Choroid plexus epithelial cell (primary cell): ENCODE data around the gene MACO1.

Experiments used
- DNase-seq: peaks from one replicate; pipeline ENCODE4 v3.0.0-alpha.2; 2010; ENCODE audit warnings: low read depth
- H3K4me3 ChIP-seq: 2 replicates; pipeline ENCODE4 v1.5.1; 2011; ENCODE audit warnings: low read depth, mild to moderate bottlenecking, control low read depth, low read length, moderate library complexity
- TF ChIP-seq, protein P1 (sequence below): conservative IDR thresholded peaks from 2 replicates; pipeline ENCODE4 v1.5.1; 2011; ENCODE audit warnings: low read depth, mild to moderate bottlenecking, control low read depth, inconsistent platforms, low read length, moderate library complexity

Gene MACO1

DNA sequence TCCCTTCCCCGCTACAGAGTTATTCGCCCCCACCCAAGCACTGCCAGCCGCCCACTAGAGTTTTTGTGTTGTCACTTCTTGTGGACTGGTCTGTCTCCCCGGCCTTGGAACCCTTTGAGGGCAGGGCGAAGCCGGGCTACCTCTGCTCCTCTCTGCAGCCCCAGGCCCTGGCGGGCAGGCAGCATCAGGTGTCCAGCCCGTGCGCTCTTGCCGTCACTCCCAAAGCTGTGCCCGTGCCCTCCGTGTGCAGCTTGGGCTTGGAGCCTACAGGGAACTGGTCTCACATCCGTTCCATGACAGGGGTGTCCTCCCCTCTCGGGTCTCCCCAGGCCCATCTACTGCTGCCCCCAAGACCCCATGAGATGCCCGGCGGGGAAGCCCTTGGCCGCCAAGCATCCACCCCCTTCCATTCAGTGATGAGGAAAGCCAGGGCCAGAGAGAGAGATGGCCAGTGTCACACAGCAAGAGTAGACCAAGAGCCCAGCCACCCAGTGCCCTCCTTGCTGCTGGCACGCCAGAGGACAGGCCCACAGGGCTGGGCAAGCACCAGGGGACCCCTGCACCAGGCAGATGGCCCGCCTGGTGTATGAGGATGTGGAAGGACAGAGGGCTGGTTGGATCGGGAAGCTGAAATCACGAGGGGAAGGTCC lies 97.4 kb downstream of the MACO1 start:
- no peak for DNase-seq
- TF ChIP-seq, protein P1, sequence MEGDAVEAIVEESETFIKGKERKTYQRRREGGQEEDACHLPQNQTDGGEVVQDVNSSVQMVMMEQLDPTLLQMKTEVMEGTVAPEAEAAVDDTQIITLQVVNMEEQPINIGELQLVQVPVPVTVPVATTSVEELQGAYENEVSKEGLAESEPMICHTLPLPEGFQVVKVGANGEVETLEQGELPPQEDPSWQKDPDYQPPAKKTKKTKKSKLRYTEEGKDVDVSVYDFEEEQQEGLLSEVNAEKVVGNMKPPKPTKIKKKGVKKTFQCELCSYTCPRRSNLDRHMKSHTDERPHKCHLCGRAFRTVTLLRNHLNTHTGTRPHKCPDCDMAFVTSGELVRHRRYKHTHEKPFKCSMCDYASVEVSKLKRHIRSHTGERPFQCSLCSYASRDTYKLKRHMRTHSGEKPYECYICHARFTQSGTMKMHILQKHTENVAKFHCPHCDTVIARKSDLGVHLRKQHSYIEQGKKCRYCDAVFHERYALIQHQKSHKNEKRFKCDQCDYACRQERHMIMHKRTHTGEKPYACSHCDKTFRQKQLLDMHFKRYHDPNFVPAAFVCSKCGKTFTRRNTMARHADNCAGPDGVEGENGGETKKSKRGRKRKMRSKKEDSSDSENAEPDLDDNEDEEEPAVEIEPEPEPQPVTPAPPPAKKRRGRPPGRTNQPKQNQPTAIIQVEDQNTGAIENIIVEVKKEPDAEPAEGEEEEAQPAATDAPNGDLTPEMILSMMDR = no peak

DNA sequence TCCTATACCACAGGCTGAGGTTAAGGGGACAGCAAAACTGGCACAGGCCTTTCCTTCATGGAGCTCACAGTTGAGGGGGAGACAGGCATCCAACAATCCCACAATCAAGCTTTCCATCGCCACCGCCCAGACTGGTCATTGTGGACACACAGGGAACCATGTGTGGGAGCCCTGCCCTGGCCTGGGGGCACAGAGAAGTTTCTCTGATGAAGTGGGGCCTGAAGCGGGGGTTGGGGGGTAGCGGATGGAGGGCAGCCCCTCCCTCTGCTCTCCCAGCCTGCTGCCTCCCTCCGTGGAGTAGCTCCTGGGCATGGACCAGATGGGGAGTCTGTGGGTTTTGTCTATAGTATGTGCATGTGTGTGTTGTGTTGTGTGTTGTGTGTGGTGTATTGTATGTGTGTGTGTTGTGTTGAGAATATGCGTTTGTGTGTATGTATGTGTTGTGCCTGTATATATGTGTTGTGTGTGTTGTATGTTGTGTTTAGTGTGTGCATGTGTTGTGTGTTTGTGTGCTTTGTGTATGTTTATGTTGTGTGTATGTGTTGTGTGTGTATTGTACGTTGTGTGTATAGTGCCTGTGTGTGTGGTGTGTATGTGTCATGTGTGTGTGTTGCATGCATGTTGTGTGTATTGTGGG lies 98.3 kb downstream of the MACO1 start:
- TF ChIP-seq, protein P1 = no peak
- H3K4me3 ChIP-seq = no peak overlapping the region
- no peak for DNase-seq

More for the DNA sequence above, 97.4 kb downstream of the MACO1 start:
- H3K4me3 ChIP-seq = no peak overlapping the region

DNA sequence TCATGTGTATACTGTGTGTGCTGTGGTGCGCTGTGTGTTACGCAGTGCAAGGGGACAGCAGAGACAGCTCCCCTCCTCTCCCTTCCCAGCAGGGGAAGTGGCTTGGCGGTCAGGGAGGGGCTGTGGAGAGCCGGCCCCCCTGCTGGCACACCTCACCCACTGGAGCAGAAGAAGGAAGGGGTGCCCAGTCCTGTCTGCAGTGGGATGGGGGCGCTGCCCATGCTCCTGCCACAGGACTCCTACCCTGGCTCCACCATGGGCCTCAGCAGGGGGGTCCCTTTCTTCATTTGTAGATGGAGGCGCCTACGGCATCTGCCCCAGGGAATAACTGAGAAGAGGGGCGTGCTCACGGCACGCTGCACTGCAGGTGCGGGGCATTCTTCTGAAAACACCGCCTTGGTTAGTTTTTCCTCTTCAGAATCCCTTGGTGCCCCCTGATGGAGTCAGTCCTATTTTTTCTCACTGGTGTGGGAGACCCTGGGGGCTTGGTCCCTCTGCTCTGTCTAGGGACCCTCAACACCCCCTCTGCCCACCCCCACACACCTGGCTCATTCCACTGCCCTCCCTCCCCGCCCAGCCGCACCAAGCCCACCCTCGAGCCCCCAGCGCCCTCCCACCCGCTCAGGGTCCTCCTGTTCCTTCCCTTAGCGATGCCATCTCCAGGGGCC lies 99.0 kb downstream of the MACO1 start:
- TF ChIP-seq, protein P1 = no peak
- H3K4me3 ChIP-seq = no peak overlapping the region
- DNase-seq = no peak

DNA sequence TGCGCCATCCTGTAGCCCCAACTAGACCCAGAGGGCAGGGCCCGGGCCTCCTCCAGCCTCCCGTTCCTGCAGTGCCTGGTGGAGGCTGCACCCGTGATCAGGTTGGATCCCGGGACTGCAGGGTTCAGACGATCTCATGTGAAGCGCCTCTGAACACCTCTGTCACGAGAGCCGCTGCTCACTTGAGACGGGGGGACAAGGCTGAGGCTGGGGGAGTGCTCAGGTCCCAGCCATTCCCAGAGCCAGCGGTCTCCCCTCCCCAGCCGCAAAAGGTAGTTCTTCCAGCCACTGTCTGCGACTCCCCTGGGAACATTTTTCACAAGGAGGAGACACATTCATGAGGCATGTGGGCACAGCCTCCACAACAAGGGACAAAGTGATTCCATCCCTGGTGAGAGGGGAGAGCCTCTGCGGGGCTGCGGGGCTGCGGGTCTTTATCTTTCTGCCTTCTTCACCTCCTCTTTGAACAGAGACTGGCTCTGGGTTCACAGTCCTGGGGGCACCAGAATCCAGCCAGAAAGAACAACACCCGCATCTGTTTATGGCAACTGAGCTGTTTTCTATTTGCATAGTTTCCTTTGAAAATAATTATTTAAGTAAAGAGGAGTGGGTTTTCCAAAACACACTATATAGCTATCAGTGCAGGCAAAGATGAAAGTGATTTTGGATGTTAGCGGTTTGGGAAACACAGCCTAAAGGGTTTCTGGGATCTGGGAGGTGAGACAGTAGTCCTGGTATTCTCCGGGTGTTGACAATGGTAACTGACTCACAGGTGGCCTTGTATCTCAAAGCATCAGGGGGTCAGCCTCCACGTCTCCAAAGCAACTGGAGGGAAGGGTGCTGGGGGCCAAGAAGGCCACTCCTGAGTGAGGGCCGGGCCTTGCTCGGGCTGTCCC lies 99.7 kb downstream of the MACO1 start:
- TF ChIP-seq, protein P1 = no peak
- H3K4me3 ChIP-seq = no peak overlapping the region
- DNase-seq = no peak

DNA sequence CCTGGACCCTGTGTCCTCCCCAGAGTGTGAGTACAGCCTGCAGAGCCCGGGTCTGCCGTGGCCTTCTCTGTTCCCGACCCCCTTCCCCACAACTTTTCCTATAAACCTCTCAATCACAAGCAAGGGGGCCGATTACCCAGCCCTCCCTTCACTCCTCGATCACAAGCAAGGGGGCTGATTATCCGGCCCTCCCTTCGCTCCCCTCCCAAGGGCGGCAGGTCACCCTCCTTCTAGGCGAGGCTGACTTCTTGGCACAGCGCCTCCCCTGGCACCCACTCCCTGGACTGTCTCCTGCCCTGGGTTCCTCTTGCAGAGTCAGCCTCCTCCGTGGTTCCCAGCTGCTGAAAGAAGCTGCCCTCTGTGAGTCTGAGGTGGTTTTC lies 100.4 kb downstream of the MACO1 start:
- H3K4me3 ChIP-seq = no peak overlapping the region
- DNase-seq = no peak
- TF ChIP-seq, protein P1 = no peak

DNA sequence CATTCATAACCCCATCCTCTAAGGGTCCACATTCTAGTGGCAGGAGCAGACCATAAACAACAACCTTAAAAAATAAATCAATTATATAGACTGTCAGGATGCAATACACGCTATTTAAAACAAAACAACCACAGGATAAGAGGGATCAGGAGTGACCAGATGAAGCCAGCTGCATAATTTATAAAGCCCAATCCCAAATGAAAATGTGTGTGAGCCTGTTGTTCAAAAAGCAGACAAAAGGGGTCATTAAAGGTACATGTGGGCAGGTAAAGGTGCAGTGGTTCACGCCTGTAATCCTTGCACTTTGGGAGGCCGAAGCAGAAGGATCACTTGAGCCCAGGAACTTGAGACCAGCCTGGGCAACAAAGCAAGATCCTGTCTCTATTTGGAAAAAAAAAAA lies 102.3 kb downstream of the MACO1 start:
- TF ChIP-seq, protein P1 = no peak
- H3K4me3 ChIP-seq = no peak overlapping the region
- no peak for DNase-seq
